K562 (cell line): ENCODE measurements around the gene FN1. TPM values are rescaled to one million over a fixed set of nuclear protein-coding genes. Genes with fewer than 3 reads are reported as not detected.

ENCODE experiments used
- ATAC-seq: fragments of 200-7000 bp; cut with Tn5 transposase; 3 replicates; pipeline ENCODE4 v1.9.1; 2020; ENCODE audit warnings: moderate library complexity
- BruUV-seq: library from RNA; stranded (reverse); fragments of 400-500 nt; replicated peaks from 2 replicates; lab custom pipeline; 2021; lab: Mats Ljungman, UMichigan
- CTCF ChIA-PET: fragments of 300-600 bp; formaldehyde crosslinking; extraction: SDS; loops from one replicate; lab custom pipeline; 2021; ENCODE audit warnings: low intra/inter-chr PET ratio; lab: Yijun Ruan, JAX
- POLR2A ChIA-PET: fragments of 300-600, 350-650 bp; sonication (Branson Sonifier 250); formaldehyde crosslinking; extraction: SDS; loops from one replicate; lab custom pipeline; 2021; ENCODE audit warnings: antibody characterized with exemption, inconsistent platforms; lab: Yijun Ruan, JAX
- DNase-seq, 4 experiments: peaks; one replicate each; pipeline versions ENCODE4 v3.0.0 to v3.0.0-alpha.2; 2011 to 2018; ENCODE audit warnings: low spot score in 3 of 4, mixed read lengths in 3 of 4; ENCODE audit errors: extremely low read depth in 1 of 4
- FAIRE-seq: peaks from 2 replicates; lab custom pipeline; 2011; peaks lifted over from hg19 to GRCh38; lab: Jason Lieb, UNC
- H2AFZ ChIP-seq: 2 replicates; pipeline ENCODE4 v1.6.0; 2011; ENCODE audit warnings: low read depth, low read length, control low read depth, inconsistent platforms
- H3K27ac ChIP-seq: fragments of 200-600 bp; 3 replicates; pipeline ENCODE4 v1.8.0; 2011; ENCODE audit warnings: low read depth, mild to moderate bottlenecking, control low read depth, inconsistent platforms, low read length, moderate library complexity, mixed read lengths; ENCODE audit errors: extremely low read depth
- H3K27me3 ChIP-seq, 2 experiments: fragments of 300-600 bp in 1 of 2; 2 replicates in 1 of 2; 3 replicates in 1 of 2; pipeline versions ENCODE4 v1.6.0 to v1.8.0; 2011; ENCODE audit warnings: inconsistent platforms in 2 of 2, low read length in 2 of 2, mild to moderate bottlenecking in 1 of 2, mixed read lengths in 1 of 2, moderate library complexity in 1 of 2; ENCODE audit not compliant: control insufficient read depth in 2 of 2, insufficient read depth in 2 of 2
- H3K36me3 ChIP-seq: fragments of 300-600 bp; 3 replicates; pipeline ENCODE4 v1.8.0; 2011; ENCODE audit warnings: mild to moderate bottlenecking, low read length, inconsistent platforms; ENCODE audit not compliant: control insufficient read depth, insufficient read depth
- H3K4me1 ChIP-seq, 2 experiments: fragments of 200-600 bp in 1 of 2; replicated peaks in 1 of 2; 2 replicates in 1 of 2; 3 replicates in 1 of 2; pipeline versions ENCODE4 v1.5.1 to v1.8.0; 2011; ENCODE audit warnings: inconsistent platforms in 2 of 2, low read length in 2 of 2, mild to moderate bottlenecking in 1 of 2, mixed read lengths in 1 of 2, moderate library complexity in 1 of 2; ENCODE audit not compliant: control insufficient read depth in 2 of 2, insufficient read depth in 2 of 2
- H3K4me2 ChIP-seq: 2 replicates; pipeline ENCODE4 v1.6.1; 2011; ENCODE audit warnings: low read length, control low read depth, inconsistent platforms, mixed read lengths; ENCODE audit not compliant: insufficient read depth
- H3K4me3 ChIP-seq: fragments of 200-600 bp; sonication (generic), shearing (Covaris generic); 2 replicates; pipeline ENCODE4 v1.5.1; 2016; ENCODE audit warnings: control low read depth, inconsistent platforms
- H3K79me2 ChIP-seq: fragments of 200-600 bp; 3 replicates; pipeline ENCODE4 v1.8.0; 2011; ENCODE audit warnings: low read length, inconsistent platforms; ENCODE audit not compliant: control insufficient read depth, insufficient read depth
- H3K9ac ChIP-seq, 2 experiments: 2 replicates each; pipeline versions ENCODE4 v1.6.0 to v1.6.1; 2011; ENCODE audit warnings: low read depth in 2 of 2, low read length in 2 of 2, control low read depth in 1 of 2, inconsistent platforms in 1 of 2, mild to moderate bottlenecking in 1 of 2, mixed read lengths in 1 of 2; ENCODE audit not compliant: insufficient read depth in 1 of 2
- H3K9me1 ChIP-seq: one replicate; pipeline ENCODE4 v1.6.0; 2011; ENCODE audit warnings: inconsistent platforms, mild to moderate bottlenecking, low read length, moderate library complexity; ENCODE audit not compliant: control insufficient read depth, insufficient read depth
- H3K9me3 ChIP-seq: replicated peaks from 2 replicates; pipeline ENCODE4 v1.5.1; 2011; ENCODE audit warnings: low read depth, low read length, inconsistent platforms; ENCODE audit not compliant: control insufficient read depth, insufficient read depth
- H4K20me1 ChIP-seq: replicated peaks from 2 replicates; pipeline ENCODE4 v1.6.1; 2011; ENCODE audit warnings: low read length, inconsistent platforms, mixed read lengths; ENCODE audit not compliant: control insufficient read depth, insufficient read depth
- CEBPB ChIP-seq: fragments of 450-650 bp; IDR thresholded peaks from 2 replicates; pipeline ENCODE4 v1.6.1; 2016; ENCODE audit warnings: missing genetic modification characterization, missing compliant biosample characterization
- CREM ChIP-seq: IDR thresholded peaks from 2 replicates; pipeline ENCODE4 v1.6.1; 2014; ENCODE audit warnings: antibody characterized with exemption, low read depth
- MBD2 ChIP-seq: sonication (generic); IDR thresholded peaks from 2 replicates; pipeline ENCODE4 v1.6.1; 2016; ENCODE audit warnings: low read depth, borderline replicate concordance
- RAD21 ChIP-seq, 2 experiments: fragments of 250-450 bp in 1 of 2; fragments of 450-650 bp in 1 of 2; sonication (Bioruptor Pico) in 1 of 2; formaldehyde crosslinking in 1 of 2; IDR thresholded peaks in 1 of 2; conservative IDR thresholded peaks in 1 of 2; 2 replicates each; pipeline versions ENCODE4 v1.4.0 to v1.8.0; 2020 to 2022; ENCODE audit warnings: mild to moderate bottlenecking in 2 of 2, moderate library complexity in 1 of 2
- RBM34 ChIP-seq: fragments of 200-400 bp; formaldehyde crosslinking; IDR thresholded peaks from 2 replicates; pipeline ENCODE4 v1.6.1; 2018; ENCODE audit warnings: low read length, borderline replicate concordance; ENCODE audit not compliant: insufficient read depth
- SP2 ChIP-seq: IDR thresholded peaks from 2 replicates; pipeline ENCODE4 v1.6.1; 2011; ENCODE audit warnings: mild to moderate bottlenecking, low read depth, low read length, moderate library complexity; ENCODE audit not compliant: poor library complexity, severe bottlenecking; ENCODE audit errors: extremely low read depth
- TCF7L2 ChIP-seq: fragments of 150-350 bp; IDR thresholded peaks from 2 replicates; pipeline ENCODE4 v1.6.1; 2016; ENCODE audit warnings: low read depth, mild to moderate bottlenecking, low read length, moderate library complexity
- TEAD1 ChIP-seq, 2 experiments: fragments of 450-650 bp in 1 of 2; sonication (generic) in 1 of 2; formaldehyde crosslinking; IDR thresholded peaks; 2 replicates each; pipeline versions ENCODE4 v1.4.0 to v1.8.0; 2020 to 2022; ENCODE audit warnings: mild to moderate bottlenecking in 2 of 2, missing genetic modification reagents in 1 of 2
- ZNF3 ChIP-seq: fragments of 250-450 bp; sonication (Bioruptor Pico); IDR thresholded peaks from 2 replicates; pipeline ENCODE4 v1.5.0; 2021; ENCODE audit warnings: mild to moderate bottlenecking, moderate library complexity
- ZNF707 ChIP-seq: fragments of 250-450 bp; sonication (Bioruptor Pico); conservative IDR thresholded peaks from 2 replicates; pipeline ENCODE4 v1.8.0; 2022; ENCODE audit warnings: inconsistent platforms, mild to moderate bottlenecking, moderate library complexity
- WGBS: fragments of 100-300 bp; shearing (Covaris generic); methylation state at CpG from one replicate; pipeline ENCODE4 v1.1.6; 2016; ENCODE audit warnings: low coverage, mixed read lengths; ENCODE audit not compliant: insufficient coverage; ENCODE audit errors: missing lambda C conversion rate; 5-methylcytosine and 5-hydroxymethylcytosine counted together
- in situ Hi-C: fragments of 300-500 bp; cut with MboI; formaldehyde crosslinking; loops from 4 replicates; pipeline ENCODE4 v1.15.0; 2018; ENCODE audit warnings: inconsistent platforms, mixed read lengths
- intact Hi-C: fragments of 100-400 bp; cut with micrococcal nuclease; formaldehyde crosslinking; loops from 2 replicates; pipeline ENCODE4 v1.14.2; 2022
- polyA plus RNA-seq, 8 experiments: library from polyadenylated mRNA; depleted of rRNA in 4 of 8; stranded (reverse) in 5 of 8; unstranded in 3 of 8; fragments of >200 nt; fragmentation: Nextera tagmentation in 2 of 8; fragmentation: Illumina TruSeq in 1 of 8; extraction: Ambion mirVana in 2 of 8; extraction: Trizol in 1 of 8; gene quantifications; 2 replicates each; pipeline versions ENCODE4 v1.2.1 to v1.2.3, GENCODE V29; 2011 to 2014; ENCODE audit warnings: inconsistent platforms in 1 of 8, missing spikeins in 1 of 8
- total RNA-seq, 7 experiments: library from RNA; depleted of rRNA in 6 of 7; stranded (reverse); fragments of >200 nt in 6 of 7; fragmentation: Illumina TruSeq in 2 of 7; extraction: Trizol in 2 of 7; gene quantifications; 2 replicates each; pipeline versions ENCODE4 v1.2.1 to v1.2.3, GENCODE V29; 2011 to 2021; ENCODE audit warnings: low replicate concordance in 1 of 7
- TF ChIP-seq, protein P1 (sequence below), 2 experiments: fragments of 450-650 bp in 1 of 2; sonication (generic) in 1 of 2; formaldehyde crosslinking; conservative IDR thresholded peaks; 2 replicates each; pipeline versions ENCODE4 v1.4.0 to v1.8.1; 2020 to 2022; ENCODE audit warnings: mild to moderate bottlenecking in 1 of 2, missing genetic modification reagents in 1 of 2
- TF ChIP-seq, protein P2 (sequence below): fragments of 250-450 bp; sonication (Bioruptor Pico); IDR thresholded peaks from 2 replicates; pipeline ENCODE4 v1.4.0; 2020; ENCODE audit warnings: mild to moderate bottlenecking, moderate library complexity

FN1 gene
- total and polyA plus RNA-seq, 9 of the 15 experiments (the other 6 are each of a cell fraction or from before 2014, with no cell fraction given), result 7.4 to 19.1 (median 11.2) TPM

DNA sequence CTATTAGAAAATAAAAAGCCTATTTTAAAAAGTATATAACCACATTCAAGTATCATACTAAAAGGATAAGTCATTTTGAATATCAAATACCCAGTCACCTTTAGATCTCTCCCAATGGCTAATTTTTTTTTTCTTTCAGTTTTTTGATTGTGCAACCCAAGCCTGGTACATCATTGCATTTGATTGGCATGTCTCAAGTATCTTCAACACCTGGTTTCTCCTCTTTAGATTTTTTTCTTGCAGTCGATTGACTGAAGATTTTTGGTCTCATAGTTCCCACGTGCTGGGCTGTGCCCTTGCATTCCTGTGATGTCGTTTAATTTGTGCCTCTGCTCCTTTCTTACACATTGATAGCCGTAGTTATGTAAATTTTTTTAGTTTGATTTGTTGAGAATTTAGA, 83.3 kb downstream of the FN1 start:
- no peak for FAIRE-seq
- ATAC-seq, result no peak
- WGBS, result 86% methylated on average over 4 of the region's 4 CpGs
- no peak for TF ChIP-seq ZNF707 (CRISPR knock-in tag)
- no peak for TF ChIP-seq TEAD1 (CRISPR knock-in tag; IDR thresholded peaks at IDR 0.05)
- no peak for TF ChIP-seq RBM34
- TF ChIP-seq CEBPB (tag), result peak; percentile 31; the same call in 1 of the 2 replicates
- no peak for TF ChIP-seq ZNF3 (CRISPR knock-in tag)
- no peak for TF ChIP-seq RAD21 (CRISPR knock-in tag; conservative IDR thresholded peaks at IDR 0.05 in 1 of 2, IDR thresholded peaks at IDR 0.05 in 1 of 2)
- Histone ChIP-seq H3K9ac (no peak overlapping the region), H3K9me3 (no peaks in the 10 kb centered on the region), H2AFZ (no peak overlapping the region), H3K79me2 (no peaks in the 10 kb centered on the region), H3K27me3 (no peaks in the 10 kb centered on the region), H3K4me3 (no peak overlapping the region), H3K9me1 (no peaks in the 10 kb centered on the region), H3K4me2 (no peak overlapping the region), H4K20me1 (no peaks in the 10 kb centered on the region), H3K36me3 (peaks cover 29% of the 10 kb centered on the region), H3K4me1 (no peaks in the 10 kb centered on the region; a peak in 2 of 5 replicates), H3K27ac (no peak overlapping the region)
- DNase-seq, result no peak
- in situ Hi-C loops, result no loop called here
- no TSS peak for BruUV-seq
- intact Hi-C loops, result loop anchor here (10.0 kb wide), 1 partner anchor 582 kb away; no protein-coding TSS in a partner anchor
- CTCF ChIA-PET, result no interaction called here
- POLR2A ChIA-PET, result no interaction called here

DNA sequence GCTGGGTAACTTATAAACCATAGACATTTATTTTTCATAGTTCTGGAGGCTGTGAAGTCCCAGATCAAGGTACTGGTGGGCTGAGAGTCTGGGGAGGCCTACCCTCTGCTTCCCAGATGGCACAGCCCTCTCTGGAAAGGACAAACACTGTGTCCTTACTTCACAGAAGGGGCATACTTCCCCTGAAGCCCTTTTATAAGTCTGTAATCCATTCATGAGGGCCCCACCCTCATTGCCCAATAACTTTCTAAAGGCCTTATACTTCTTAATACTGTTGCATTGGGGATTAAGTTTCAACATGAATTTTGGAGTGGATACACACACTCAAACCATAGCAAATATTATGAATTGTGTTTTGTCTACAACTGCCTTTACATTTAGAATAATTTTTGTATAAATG, 88.0 kb downstream of the FN1 start:
- H2AFZ ChIP-seq, result no peak overlapping the region
- no peak overlapping the region for H3K9ac ChIP-seq
- H3K4me1 ChIP-seq, result no peaks in the 10 kb centered on the region
- no peak overlapping the region for H3K27ac ChIP-seq
- POLR2A ChIA-PET, result interaction anchor here (0.9 kb wide), 1 partner anchor 10 kb away, joined by 3 read pairs; no protein-coding TSS in a partner anchor
- no peak for FAIRE-seq
- CTCF ChIA-PET, result no interaction called here
- peaks cover 75% of the 10 kb centered on the region for H3K36me3 ChIP-seq
- ATAC-seq, result no peak
- BruUV-seq, result no TSS peak
- H3K27me3 ChIP-seq, result no peaks in the 10 kb centered on the region
- no peaks in the 10 kb centered on the region for H3K9me1 ChIP-seq
- no peak overlapping the region for H3K4me2 ChIP-seq
- no peaks in the 10 kb centered on the region for H4K20me1 ChIP-seq
- H3K79me2 ChIP-seq, result peaks cover under 1% of the 10 kb centered on the region; the same call in 1 of the 3 replicates
- intact Hi-C loops (no loop called here), in situ Hi-C loops (no loop called here)
- DNase-seq, result no peak
- H3K9me3 ChIP-seq, result no peaks in the 10 kb centered on the region
- H3K4me3 ChIP-seq, result no peak overlapping the region
- TF ChIP-seq SP2 (no peak), MBD2 (no peak), CREM (no peak), TCF7L2 (no peak)
- TF ChIP-seq, protein P1, sequence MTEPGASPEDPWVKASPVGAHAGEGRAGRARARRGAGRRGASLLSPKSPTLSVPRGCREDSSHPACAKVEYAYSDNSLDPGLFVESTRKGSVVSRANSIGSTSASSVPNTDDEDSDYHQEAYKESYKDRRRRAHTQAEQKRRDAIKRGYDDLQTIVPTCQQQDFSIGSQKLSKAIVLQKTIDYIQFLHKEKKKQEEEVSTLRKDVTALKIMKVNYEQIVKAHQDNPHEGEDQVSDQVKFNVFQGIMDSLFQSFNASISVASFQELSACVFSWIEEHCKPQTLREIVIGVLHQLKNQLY (CRISPR knock-in tag; conservative IDR thresholded peaks at IDR 0.05), result no peak
- TF ChIP-seq, protein P2, sequence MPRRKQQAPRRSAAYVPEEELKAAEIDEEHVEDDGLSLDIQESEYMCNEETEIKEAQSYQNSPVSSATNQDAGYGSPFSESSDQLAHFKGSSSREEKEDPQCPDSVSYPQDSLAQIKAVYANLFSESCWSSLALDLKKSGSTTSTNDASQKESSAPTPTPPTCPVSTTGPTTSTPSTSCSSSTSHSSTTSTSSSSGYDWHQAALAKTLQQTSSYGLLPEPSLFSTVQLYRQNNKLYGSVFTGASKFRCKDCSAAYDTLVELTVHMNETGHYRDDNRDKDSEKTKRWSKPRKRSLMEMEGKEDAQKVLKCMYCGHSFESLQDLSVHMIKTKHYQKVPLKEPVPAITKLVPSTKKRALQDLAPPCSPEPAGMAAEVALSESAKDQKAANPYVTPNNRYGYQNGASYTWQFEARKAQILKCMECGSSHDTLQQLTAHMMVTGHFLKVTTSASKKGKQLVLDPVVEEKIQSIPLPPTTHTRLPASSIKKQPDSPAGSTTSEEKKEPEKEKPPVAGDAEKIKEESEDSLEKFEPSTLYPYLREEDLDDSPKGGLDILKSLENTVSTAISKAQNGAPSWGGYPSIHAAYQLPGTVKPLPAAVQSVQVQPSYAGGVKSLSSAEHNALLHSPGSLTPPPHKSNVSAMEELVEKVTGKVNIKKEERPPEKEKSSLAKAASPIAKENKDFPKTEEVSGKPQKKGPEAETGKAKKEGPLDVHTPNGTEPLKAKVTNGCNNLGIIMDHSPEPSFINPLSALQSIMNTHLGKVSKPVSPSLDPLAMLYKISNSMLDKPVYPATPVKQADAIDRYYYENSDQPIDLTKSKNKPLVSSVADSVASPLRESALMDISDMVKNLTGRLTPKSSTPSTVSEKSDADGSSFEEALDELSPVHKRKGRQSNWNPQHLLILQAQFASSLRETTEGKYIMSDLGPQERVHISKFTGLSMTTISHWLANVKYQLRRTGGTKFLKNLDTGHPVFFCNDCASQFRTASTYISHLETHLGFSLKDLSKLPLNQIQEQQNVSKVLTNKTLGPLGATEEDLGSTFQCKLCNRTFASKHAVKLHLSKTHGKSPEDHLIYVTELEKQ, result no peak
